ENCODE data around the gene TMEM220.

TMEM220 gene

GRCh38 chr17:10775740-10776356, 46.0 kb upstream of the TMEM220 start:
- peaks cover 10% of the 10 kb centered on the region for H3K9me3 ChIP-seq (ENCODE audit: severe bottlenecking)
- no peak for DNase-seq
- no peaks in the 10 kb centered on the region for H3K27me3 ChIP-seq (ENCODE audit: insufficient read depth, low read depth, severe bottlenecking)
- H3K4me3 ChIP-seq (ENCODE audit: low read depth, low read length) = no peak overlapping the region
- H3K36me3 ChIP-seq = no peaks in the 10 kb centered on the region
- TF ChIP-seq CTCF (IDR thresholded peaks at IDR 0.05; ENCODE audit: low read depth, low read length) = no peak
- no peak overlapping the region for H3K27ac ChIP-seq

- Histone ChIP-seq H3K9me3 (ENCODE audit: severe bottlenecking) (peaks cover 10% of the 10 kb centered on the region), H3K27me3 (ENCODE audit: insufficient read depth, low read depth, severe bottlenecking) (no peaks in the 10 kb centered on the region), H3K27ac (no peak overlapping the region), H3K4me3 (ENCODE audit: low read depth, low read length) (no peak overlapping the region), H3K36me3 (no peaks in the 10 kb centered on the region)
- no peak for TF ChIP-seq CTCF (IDR thresholded peaks at IDR 0.05; ENCODE audit: low read depth, low read length)
- DNase-seq = no peak
Measured at GRCh38 chr17:10775058-10775457, 45.2 kb upstream of the TMEM220 start.

GRCh38 chr17:10773391-10773790, 43.6 kb upstream of the TMEM220 start:
- no peak overlapping the region for H3K4me3 ChIP-seq (ENCODE audit: low read depth, low read length)
- no peak for TF ChIP-seq CTCF (IDR thresholded peaks at IDR 0.05; ENCODE audit: low read depth, low read length)
- no peak for DNase-seq
- H3K27ac ChIP-seq = no peak overlapping the region
- H3K36me3 ChIP-seq = no peaks in the 10 kb centered on the region
- peaks cover 10% of the 10 kb centered on the region for H3K9me3 ChIP-seq (ENCODE audit: severe bottlenecking)
- H3K27me3 ChIP-seq (ENCODE audit: insufficient read depth, low read depth, severe bottlenecking) = no peaks in the 10 kb centered on the region

- Histone ChIP-seq H3K36me3 (no peaks in the 10 kb centered on the region), H3K4me3 (ENCODE audit: low read depth, low read length) (no peak overlapping the region), H3K27me3 (ENCODE audit: insufficient read depth, low read depth, severe bottlenecking) (no peaks in the 10 kb centered on the region), H3K27ac (no peak overlapping the region), H3K9me3 (ENCODE audit: severe bottlenecking) (peaks cover 10% of the 10 kb centered on the region)
- peak; percentile 54 for DNase-seq
- peak; percentile 82 for TF ChIP-seq CTCF (IDR thresholded peaks at IDR 0.05; ENCODE audit: low read depth, low read length)
Measured at GRCh38 chr17:10772425-10773380, 42.9 kb upstream of the TMEM220 start.

GRCh38 chr17:10771148-10771547, 41.3 kb upstream of the TMEM220 start:
- H3K27me3 ChIP-seq (ENCODE audit: insufficient read depth, low read depth, severe bottlenecking) = no peaks in the 10 kb centered on the region
- no peaks in the 10 kb centered on the region for H3K36me3 ChIP-seq
- no peak overlapping the region for H3K4me3 ChIP-seq (ENCODE audit: low read depth, low read length)
- peaks cover 10% of the 10 kb centered on the region for H3K9me3 ChIP-seq (ENCODE audit: severe bottlenecking)
- no peak for DNase-seq
- no peak for TF ChIP-seq CTCF (IDR thresholded peaks at IDR 0.05; ENCODE audit: low read depth, low read length)
- H3K27ac ChIP-seq = no peak overlapping the region

Data from WERI-Rb-1 (cell line).